ENCODE data around the gene RNF17. TPM values are rescaled to one million over a fixed set of nuclear protein-coding genes. Genes with fewer than 3 reads are reported as not detected.

The RNF17 gene
- total RNA-seq, 5 donors from 2014 or later (not counting 1 experiment from before 2014, with no cell fraction given): 0.84 TPM; not detected in 4

GRCh38 chr13:24911133-24911908 lies 147.4 kb downstream of the RNF17 start:
- Histone ChIP-seq H3K4me3 (ENCODE audit: control insufficient read depth in 1 of 2, extremely low read depth in 1 of 2, low read length in 1 of 2) (no peak overlapping the region), H3K4me1 (ENCODE audit: control insufficient read depth in 1 of 2, extremely low read depth in 1 of 2, insufficient read depth in 2 of 2, low read length in 2 of 2) (no peaks in the 10 kb centered on the region), H3K9me3 (no peaks in the 10 kb centered on the region), H3K27me3 (replicated peaks in 1 of 2; ENCODE audit: control insufficient read depth in 2 of 2, extremely low read depth in 1 of 2, insufficient read depth in 2 of 2, low read length in 1 of 2) (no peaks in the 10 kb centered on the region), H3K27ac (ENCODE audit: low read length) (no peak overlapping the region), H3K36me3 (ENCODE audit: control insufficient read depth in 2 of 2, extremely low read depth in 1 of 2, insufficient read depth in 1 of 2, low read length in 1 of 2) (no peaks in the 10 kb centered on the region)
- H3K36me3 Mint-ChIP-seq: peaks cover 30% of the 10 kb centered on the region
- POLR2A ChIA-PET: no interaction called here
- no peaks in the 10 kb centered on the region for H3K4me1 Mint-ChIP-seq
- H3K27ac Mint-ChIP-seq: no peak overlapping the region
- no peaks in the 10 kb centered on the region for H3K9me3 Mint-ChIP-seq
- no peaks in the 10 kb centered on the region for H3K27me3 Mint-ChIP-seq
- DNase-seq (no peak), ATAC-seq (replicated peaks in 1 of 4) (no peak)
- H3K4me3 Mint-ChIP-seq: no peak overlapping the region
- WGBS (ENCODE audit: insufficient coverage): 93% methylated on average over 5 of the region's 10 CpGs
- CTCF ChIA-PET: interaction anchor here (0.6 kb wide), 2 partner anchors 23 to 856 kb away, joined by 3 read pairs; no protein-coding TSS in a partner anchor

DNA sequence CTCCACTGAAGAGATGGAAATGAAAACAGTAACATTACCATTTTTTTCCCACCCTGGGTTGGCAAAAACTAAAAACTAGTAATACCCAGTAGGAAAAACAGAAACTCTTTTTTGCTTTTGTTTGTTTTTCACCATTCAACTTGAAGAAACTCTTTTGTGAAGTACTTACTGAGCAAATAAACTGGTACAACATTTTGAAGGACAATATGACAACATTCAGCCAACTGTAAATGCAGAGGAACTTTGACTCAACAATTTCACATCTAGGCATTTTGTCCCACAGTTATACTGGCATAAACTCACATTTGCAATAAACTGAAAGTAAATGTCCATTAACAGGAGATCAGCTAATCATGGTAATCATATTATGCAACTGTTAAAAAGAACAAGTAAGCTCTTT lies 152.5 kb downstream of the RNF17 start:
- H3K36me3 Mint-ChIP-seq: peaks cover 7% of the 10 kb centered on the region
- H3K4me1 ChIP-seq (ENCODE audit: control insufficient read depth in 1 of 2, extremely low read depth in 1 of 2, insufficient read depth in 2 of 2, low read length in 2 of 2): no peaks in the 10 kb centered on the region
- ATAC-seq (replicated peaks in 1 of 4): no peak
- POLR2A ChIA-PET: interaction anchor here in 1 of 2 donors (0.6 kb wide), 1 partner anchor 244 kb away, joined by 3 read pairs; no protein-coding TSS in a partner anchor
- CTCF ChIA-PET: no interaction called here
- H3K27ac Mint-ChIP-seq: no peak overlapping the region
- no peak overlapping the region for H3K4me3 ChIP-seq (ENCODE audit: control insufficient read depth in 1 of 2, extremely low read depth in 1 of 2, low read length in 1 of 2)
- H3K36me3 ChIP-seq (ENCODE audit: control insufficient read depth in 2 of 2, extremely low read depth in 1 of 2, insufficient read depth in 1 of 2, low read length in 1 of 2): no peaks in the 10 kb centered on the region
- no peaks in the 10 kb centered on the region for H3K9me3 Mint-ChIP-seq
- H3K9me3 ChIP-seq: no peaks in the 10 kb centered on the region
- no peaks in the 10 kb centered on the region for H3K27me3 Mint-ChIP-seq
- no peak overlapping the region for H3K27ac ChIP-seq (ENCODE audit: low read length)
- no peak for DNase-seq
- no peaks in the 10 kb centered on the region for H3K27me3 ChIP-seq (replicated peaks in 1 of 2; ENCODE audit: control insufficient read depth in 2 of 2, extremely low read depth in 1 of 2, insufficient read depth in 2 of 2, low read length in 1 of 2)
- no peak overlapping the region for H3K4me3 Mint-ChIP-seq
- no peaks in the 10 kb centered on the region for H3K4me1 Mint-ChIP-seq

GRCh38 chr13:24921003-24921402 lies 157.0 kb downstream of the RNF17 start:
- ChIA-PET POLR2A (no interaction called here), CTCF (no interaction called here)
- Mint-ChIP-seq H3K36me3 (no peaks in the 10 kb centered on the region), H3K27ac (no peak overlapping the region), H3K4me1 (peaks cover 0 to 17% (median 12%) of the 10 kb centered on the region in 3 donors), H3K4me3 (peak overlapping the region in 2 of 3 donors; percentile 61 to 96), H3K9me3 (no peaks in the 10 kb centered on the region), H3K27me3 (no peaks in the 10 kb centered on the region)
- Histone ChIP-seq H3K4me3 (ENCODE audit: control insufficient read depth in 1 of 2, extremely low read depth in 1 of 2, low read length in 1 of 2) (no peak overlapping the region), H3K4me1 (ENCODE audit: control insufficient read depth in 1 of 2, extremely low read depth in 1 of 2, insufficient read depth in 2 of 2, low read length in 2 of 2) (peaks cover 3 to 4% of the 10 kb centered on the region in 2 experiments), H3K27me3 (replicated peaks in 1 of 2; ENCODE audit: control insufficient read depth in 2 of 2, extremely low read depth in 1 of 2, insufficient read depth in 2 of 2, low read length in 1 of 2) (no peaks in the 10 kb centered on the region), H3K27ac (ENCODE audit: low read length) (no peak overlapping the region), H3K9me3 (no peaks in the 10 kb centered on the region), H3K36me3 (ENCODE audit: control insufficient read depth in 2 of 2, extremely low read depth in 1 of 2, insufficient read depth in 1 of 2, low read length in 1 of 2) (no peaks in the 10 kb centered on the region)
- WGBS (ENCODE audit: insufficient coverage): 100% methylated on average over 2 of the region's 6 CpGs
- DNase-seq: no peak
- ATAC-seq (replicated peaks in 1 of 4): no peak

- H3K27me3 Mint-ChIP-seq: no peaks in the 10 kb centered on the region
- no peaks in the 10 kb centered on the region for H3K36me3 Mint-ChIP-seq
- POLR2A ChIA-PET: no interaction called here
- no peaks in the 10 kb centered on the region for H3K27me3 ChIP-seq (replicated peaks in 1 of 2; ENCODE audit: control insufficient read depth in 2 of 2, extremely low read depth in 1 of 2, insufficient read depth in 2 of 2, low read length in 1 of 2)
- H3K9me3 Mint-ChIP-seq: no peaks in the 10 kb centered on the region
- CTCF ChIA-PET: no interaction called here
- H3K4me3 ChIP-seq (ENCODE audit: control insufficient read depth in 1 of 2, extremely low read depth in 1 of 2, low read length in 1 of 2): peak overlapping the region; percentile 87 to 90
- H3K27ac Mint-ChIP-seq: peak overlapping the region in 1 of 2 donors; percentile 87
- ATAC-seq (replicated peaks in 1 of 4) (no peak), DNase-seq (no peak)
- H3K27ac ChIP-seq (ENCODE audit: low read length): no peak overlapping the region
- H3K36me3 ChIP-seq (ENCODE audit: control insufficient read depth in 2 of 2, extremely low read depth in 1 of 2, insufficient read depth in 1 of 2, low read length in 1 of 2): no peaks in the 10 kb centered on the region
- whole genome bisulfite sequencing (ENCODE audit: insufficient coverage): no CpG with 5 or more reads among the region's 5 CpGs
- H3K4me1 Mint-ChIP-seq: peaks cover 0 to 17% (median 12%) of the 10 kb centered on the region in 3 donors
- peaks cover 3 to 4% of the 10 kb centered on the region in 2 experiments for H3K4me1 ChIP-seq (ENCODE audit: control insufficient read depth in 1 of 2, extremely low read depth in 1 of 2, insufficient read depth in 2 of 2, low read length in 2 of 2)
- no peaks in the 10 kb centered on the region for H3K9me3 ChIP-seq
- H3K4me3 Mint-ChIP-seq: peak overlapping the region; percentile 96 to 98 (median 97)
Measured at GRCh38 chr13:24921881-24922280, 157.9 kb downstream of the RNF17 start.

DNA sequence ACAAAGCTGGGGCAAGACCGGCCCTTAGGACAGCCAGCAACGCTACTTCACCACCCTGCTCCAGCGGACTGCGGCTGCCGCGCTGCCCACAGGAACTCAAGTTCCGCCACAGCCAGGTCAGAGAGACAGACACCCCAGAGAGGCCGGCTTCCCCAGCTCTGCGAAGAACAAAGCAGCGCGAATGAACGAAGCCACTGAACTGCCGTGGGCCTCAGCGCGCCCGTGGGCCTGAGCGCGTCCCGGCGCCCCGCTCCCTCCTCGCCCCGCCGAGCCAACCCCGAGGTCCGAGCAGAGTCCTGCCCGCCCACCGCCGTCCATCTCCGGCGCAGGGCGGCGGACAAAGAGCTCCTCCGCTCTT lies 158.4 kb downstream of the RNF17 start:
- Mint-ChIP-seq H3K4me1 (peaks cover 0 to 17% (median 12%) of the 10 kb centered on the region in 3 donors), H3K27me3 (no peaks in the 10 kb centered on the region), H3K27ac (peak overlapping the region; percentile 87 to 92), H3K4me3 (peak overlapping the region; percentile 96 to 98 (median 97)), H3K9me3 (no peaks in the 10 kb centered on the region), H3K36me3 (no peaks in the 10 kb centered on the region)
- POLR2A ChIA-PET: interaction anchor here (0.5 to 0.7 kb wide), 2 partner anchors 13 to 413 kb away, joined by 3 to 4 read pairs; no protein-coding TSS in a partner anchor
- no peak overlapping the region for H3K27ac ChIP-seq (ENCODE audit: low read length)
- ATAC-seq (replicated peaks in 1 of 4): peak; percentile 17 to 32 (median 24)
- WGBS (ENCODE audit: insufficient coverage): under 1% methylated on average over 34 of the region's 34 CpGs
- no peaks in the 10 kb centered on the region for H3K9me3 ChIP-seq
- H3K4me3 ChIP-seq (ENCODE audit: control insufficient read depth in 1 of 2, extremely low read depth in 1 of 2, low read length in 1 of 2): peak overlapping the region; percentile 87 to 90
- H3K36me3 ChIP-seq (ENCODE audit: control insufficient read depth in 2 of 2, extremely low read depth in 1 of 2, insufficient read depth in 1 of 2, low read length in 1 of 2): no peaks in the 10 kb centered on the region
- H3K4me1 ChIP-seq (ENCODE audit: control insufficient read depth in 1 of 2, extremely low read depth in 1 of 2, insufficient read depth in 2 of 2, low read length in 2 of 2): peaks cover 3 to 4% of the 10 kb centered on the region in 2 experiments
- no peaks in the 10 kb centered on the region for H3K27me3 ChIP-seq (replicated peaks in 1 of 2; ENCODE audit: control insufficient read depth in 2 of 2, extremely low read depth in 1 of 2, insufficient read depth in 2 of 2, low read length in 1 of 2)
- CTCF ChIA-PET: interaction anchor here in 1 of 2 donors (0.7 kb wide), 1 partner anchor 47 kb away, joined by 4 read pairs; no protein-coding TSS in a partner anchor
- DNase-seq: peak in 7 of 35 experiments; percentile 1 to 10 (median 3)

- H3K27me3 ChIP-seq (replicated peaks in 1 of 2; ENCODE audit: control insufficient read depth in 2 of 2, extremely low read depth in 1 of 2, insufficient read depth in 2 of 2, low read length in 1 of 2): no peaks in the 10 kb centered on the region
- Mint-ChIP-seq H3K27ac (peak overlapping the region; percentile 87 to 92), H3K27me3 (no peaks in the 10 kb centered on the region), H3K4me1 (peaks cover 0 to 17% (median 12%) of the 10 kb centered on the region in 3 donors), H3K9me3 (no peaks in the 10 kb centered on the region), H3K36me3 (no peaks in the 10 kb centered on the region), H3K4me3 (peak overlapping the region; percentile 96 to 98 (median 97))
- H3K4me1 ChIP-seq (ENCODE audit: control insufficient read depth in 1 of 2, extremely low read depth in 1 of 2, insufficient read depth in 2 of 2, low read length in 2 of 2): peaks cover 3 to 4% of the 10 kb centered on the region in 2 experiments
- CTCF ChIA-PET: interaction anchor here in 1 of 2 donors (0.7 kb wide), 1 partner anchor 46 kb away, joined by 4 read pairs; no protein-coding TSS in a partner anchor
- no peaks in the 10 kb centered on the region for H3K36me3 ChIP-seq (ENCODE audit: control insufficient read depth in 2 of 2, extremely low read depth in 1 of 2, insufficient read depth in 1 of 2, low read length in 1 of 2)
- DNase-seq: peak; percentile 77 to 95 (median 89)
- POLR2A ChIA-PET: interaction anchor here (0.5 to 0.7 kb wide), 2 partner anchors 13 to 414 kb away, joined by 3 to 4 read pairs; no protein-coding TSS in a partner anchor
- peak overlapping the region; percentile 87 to 90 for H3K4me3 ChIP-seq (ENCODE audit: control insufficient read depth in 1 of 2, extremely low read depth in 1 of 2, low read length in 1 of 2)
- ATAC-seq (replicated peaks in 1 of 4): peak; percentile 99 to 100 (median 100)
- peak overlapping the region; percentile 93 for H3K27ac ChIP-seq (ENCODE audit: low read length)
- WGBS (ENCODE audit: insufficient coverage): under 1% methylated on average over 49 of the region's 60 CpGs
- no peaks in the 10 kb centered on the region for H3K9me3 ChIP-seq
Measured at GRCh38 chr13:24922745-24923591, 159.0 kb downstream of the RNF17 start.
